SK-N-MC (cell line): Measurements from ENCODE around the gene ACAT2.
"Not testable (repeated sequence)": the region's sequence is repeated elsewhere in the genome, so short reads cannot be mapped to it uniquely, and the experiment has no call there.

ENCODE experiments used
- DNase-seq: peaks from one replicate; pipeline ENCODE4 v3.0.0-alpha.2; 2011; ENCODE audit warnings: low read depth, low spot score
- H3K27ac ChIP-seq: fragments of 200-600 bp; sonication (generic); 2 replicates; pipeline ENCODE4 v1.5.1; 2016; ENCODE audit warnings: mixed run types
- H3K36me3 ChIP-seq: fragments of 200-600 bp; sonication (generic); 2 replicates; pipeline ENCODE4 v1.6.1; 2017; ENCODE audit warnings: antibody characterized with exemption, low read length, mixed read lengths; ENCODE audit not compliant: insufficient read depth
- H3K4me3 ChIP-seq: fragments of 200-600 bp; sonication (generic); 2 replicates; pipeline ENCODE4 v1.5.1; 2016
- H3K9ac ChIP-seq: fragments of 200-600 bp; sonication (generic); 2 replicates; pipeline ENCODE4 v1.8.0; 2017; ENCODE audit warnings: mixed run types, mixed read lengths; ENCODE audit not compliant: insufficient read length
- H3K9me3 ChIP-seq: fragments of 200-600 bp; sonication (generic); 2 replicates; pipeline ENCODE4 v1.6.1; 2017; ENCODE audit warnings: low read depth, mild to moderate bottlenecking, antibody characterized with exemption, low read length, moderate library complexity, mixed read lengths
- EZH2 ChIP-seq: fragments of 200-600 bp; sonication (generic); IDR thresholded peaks from one replicate; pipeline ENCODE4 v1.6.1; 2017; ENCODE audit warnings: antibody characterized with exemption
- FOXP2 ChIP-seq: optimal IDR thresholded peaks from 2 replicates; pipeline ENCODE3; 2011; ENCODE audit warnings: mild to moderate bottlenecking, moderate library complexity; ENCODE audit not compliant: insufficient read depth; ENCODE audit errors: extremely low read length, control extremely low read depth
- POLR2AphosphoS5 ChIP-seq: IDR thresholded peaks from 2 replicates; pipeline ENCODE4 v1.6.1; 2012; ENCODE audit warnings: mild to moderate bottlenecking, low read depth, low read length, borderline replicate concordance

Gene ACAT2

GRCh38 chr6:159790956-159791598 lies 29.2 kb downstream of the ACAT2 start:
- H3K9me3 ChIP-seq: no peaks in the 10 kb centered on the region
- peaks cover 56% of the 10 kb centered on the region for H3K36me3 ChIP-seq
- H3K27ac ChIP-seq: no peak overlapping the region
- peak overlapping the region; percentile 89 for H3K4me3 ChIP-seq
- H3K9ac ChIP-seq: peak overlapping the region; percentile 92
- DNase-seq: no peak
- TF ChIP-seq EZH2 (no peak), POLR2AphosphoS5 (no peak), FOXP2 (no peak)

GRCh38 chr6:159794976-159795375 lies 33.1 kb downstream of the ACAT2 start:
- not testable (repeated sequence) for H3K9ac ChIP-seq, H3K9me3 ChIP-seq, H3K4me3 ChIP-seq, DNase-seq, H3K27ac ChIP-seq
- peaks cover 59% of the 10 kb centered on the region for H3K36me3 ChIP-seq

GRCh38 chr6:159797554-159797953 lies 35.7 kb downstream of the ACAT2 start:
- TF ChIP-seq POLR2AphosphoS5: no peak
- TF ChIP-seq FOXP2: no peak
- no peak for TF ChIP-seq EZH2
- Histone ChIP-seq H3K27ac (no peak overlapping the region), H3K9ac (no peak overlapping the region), H3K4me3 (no peak overlapping the region), H3K9me3 (no peaks in the 10 kb centered on the region), H3K36me3 (peaks cover 52% of the 10 kb centered on the region)
- DNase-seq: no peak

DNA sequence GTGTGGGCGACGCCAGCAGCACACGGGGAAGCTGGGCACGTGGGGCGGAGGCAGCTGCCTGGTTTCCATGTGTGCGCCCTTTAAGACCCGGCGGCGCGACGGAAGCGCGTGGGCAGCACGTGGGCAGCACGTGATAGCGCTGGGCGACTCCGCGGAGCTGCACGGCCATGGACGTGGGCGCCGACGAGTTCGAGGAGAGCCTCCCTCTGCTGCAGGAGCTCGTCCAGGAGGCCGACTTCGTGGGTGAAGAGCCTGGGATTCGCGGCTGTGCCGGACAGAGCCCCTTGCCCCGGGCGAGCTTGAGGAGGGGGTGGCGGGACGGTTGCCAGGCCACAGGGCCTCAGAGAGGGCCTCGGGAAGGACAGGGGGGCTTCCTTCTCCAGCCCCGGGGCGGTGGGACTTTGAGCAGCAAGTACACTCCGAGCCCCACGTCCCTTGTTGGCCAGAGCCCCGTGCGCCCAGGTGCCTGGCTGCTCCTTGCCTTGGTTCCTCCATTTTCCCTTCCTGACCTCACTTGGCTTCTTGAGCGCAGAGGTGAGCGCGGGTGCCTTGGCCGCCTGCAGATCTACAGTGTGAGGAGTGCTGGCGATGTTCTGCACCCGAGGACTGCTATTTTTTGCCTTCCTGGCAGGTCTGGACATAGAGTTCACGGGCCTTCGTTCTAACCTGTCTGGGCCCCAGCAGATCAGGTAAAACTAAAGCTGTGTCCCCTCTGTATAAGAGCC lies 38.5 kb downstream of the ACAT2 start, which contains the start of gene PNLDC1:
TSS of gene PNLDC1 (plus strand) at position 136 of the 725 bp plus-strand sequence. CDS start at position 168, 32 bp downstream.
- H3K27ac ChIP-seq: no peak within 1 kb of the TSS
- H3K9ac ChIP-seq: no peak within 1 kb of the TSS
- DNase-seq: no peak
- H3K4me3 ChIP-seq: no peak within 1 kb of the TSS
- H3K36me3 ChIP-seq: peaks cover 33% of the 10 kb centered on the region
- H3K9me3 ChIP-seq: no peaks in the 10 kb centered on the region
- TF ChIP-seq POLR2AphosphoS5 (no peak), FOXP2 (no peak), EZH2 (no peak)

DNA sequence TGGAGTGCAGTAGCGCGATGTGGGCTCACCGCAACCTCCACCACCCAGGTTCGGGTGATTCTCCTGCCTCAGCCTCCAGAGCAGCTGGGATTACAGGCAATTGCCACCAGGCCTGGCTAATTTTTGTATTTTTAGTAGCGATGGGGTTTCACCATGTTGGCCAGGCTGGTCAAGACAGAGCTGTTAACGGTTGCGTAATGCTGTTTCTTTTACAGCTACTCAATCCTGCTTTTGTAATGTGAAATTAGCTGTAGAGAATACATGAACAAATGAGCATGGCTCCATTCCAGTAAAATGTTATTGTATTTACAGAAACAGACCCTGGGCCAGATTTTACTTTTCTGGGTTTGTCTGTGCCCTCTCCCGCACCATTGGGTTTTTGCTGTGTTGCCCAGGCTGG lies 40.1 kb downstream of the ACAT2 start:
- Histone ChIP-seq H3K9me3 (no peaks in the 10 kb centered on the region), H3K27ac (no peak overlapping the region), H3K4me3 (no peak overlapping the region), H3K9ac (no peak overlapping the region), H3K36me3 (peaks cover 18% of the 10 kb centered on the region)
- DNase-seq: no peak
- TF ChIP-seq EZH2 (no peak), POLR2AphosphoS5 (no peak), FOXP2 (no peak)

DNA sequence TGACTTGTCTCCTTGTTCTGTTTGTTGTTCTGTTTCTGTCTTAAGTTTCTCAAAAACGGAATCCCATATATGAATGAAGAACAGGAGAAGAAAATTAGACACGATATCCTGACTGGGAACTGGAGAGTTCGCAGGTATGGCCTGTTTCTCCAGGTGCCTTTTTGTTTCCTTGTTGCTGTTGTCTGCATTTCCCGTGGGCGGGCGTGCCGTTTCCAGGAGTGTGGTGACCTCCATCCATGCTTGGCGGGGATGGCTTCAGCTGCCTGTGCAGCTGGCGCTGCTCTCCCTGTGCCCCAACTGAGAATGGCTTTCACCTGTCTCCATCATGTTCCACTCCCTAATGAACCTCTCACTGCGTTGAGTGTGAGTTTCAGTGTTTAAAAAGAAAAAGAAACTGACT lies 42.7 kb downstream of the ACAT2 start:
- Histone ChIP-seq H3K9ac (no peak overlapping the region), H3K36me3 (no peaks in the 10 kb centered on the region), H3K27ac (no peak overlapping the region), H3K9me3 (no peaks in the 10 kb centered on the region), H3K4me3 (no peak overlapping the region)
- DNase-seq: no peak
- no peak for TF ChIP-seq EZH2
- no peak for TF ChIP-seq POLR2AphosphoS5
- TF ChIP-seq FOXP2: no peak

DNA sequence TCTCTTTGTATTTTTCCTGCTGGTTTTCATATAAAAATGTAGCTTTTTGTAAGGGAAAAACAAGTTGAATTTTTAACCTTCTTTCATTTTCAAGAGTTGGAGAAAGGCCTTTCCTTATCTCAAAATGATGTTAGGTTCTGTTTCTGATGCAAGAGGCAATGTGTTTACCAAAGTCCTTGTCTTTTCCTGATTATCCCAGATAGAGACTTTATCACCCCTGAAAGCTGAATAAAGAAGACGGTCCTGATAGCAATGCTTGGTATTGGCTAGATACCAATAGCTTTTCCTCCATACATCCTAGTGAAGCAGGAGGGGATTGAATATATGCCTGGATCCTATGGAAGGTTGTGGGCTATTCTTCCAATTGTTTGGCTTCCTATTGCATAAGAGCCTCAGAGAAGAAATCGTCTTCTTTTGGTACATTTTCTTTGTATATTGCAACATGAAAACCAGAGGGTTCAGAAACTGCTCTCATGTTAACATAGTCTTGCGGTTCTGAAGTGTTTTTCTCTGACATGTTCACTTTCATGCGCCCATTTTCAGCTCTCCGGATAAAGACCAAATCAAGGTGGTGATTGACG lies 43.7 kb downstream of the ACAT2 start:
- H3K9me3 ChIP-seq: no peaks in the 10 kb centered on the region
- H3K36me3 ChIP-seq: no peaks in the 10 kb centered on the region
- TF ChIP-seq FOXP2 (no peak), POLR2AphosphoS5 (no peak), EZH2 (no peak)
- no peak for DNase-seq
- H3K27ac ChIP-seq: no peak overlapping the region
- H3K4me3 ChIP-seq: no peak overlapping the region
- no peak overlapping the region for H3K9ac ChIP-seq

DNA sequence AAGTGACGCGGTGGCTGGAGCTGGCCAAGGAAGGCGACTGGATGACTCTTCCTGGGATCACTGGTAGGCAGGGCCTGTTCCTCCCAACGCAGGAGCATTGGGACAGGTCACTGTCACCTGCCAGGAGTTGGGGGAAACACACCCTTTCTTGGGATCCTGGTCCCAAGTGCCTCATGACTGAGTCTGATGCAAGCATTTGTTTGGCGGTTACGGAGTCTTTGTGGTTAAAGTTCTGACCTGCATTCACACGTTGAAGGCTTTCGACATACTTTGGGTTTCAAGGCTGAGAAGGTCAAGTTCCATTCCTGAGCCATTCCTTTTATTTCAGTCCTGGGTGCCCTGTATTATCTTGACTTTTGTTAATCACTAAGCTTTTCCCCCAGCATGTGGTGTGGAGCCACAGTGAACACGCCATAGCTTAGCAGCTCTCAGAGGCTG lies 44.2 kb downstream of the ACAT2 start:
- TF ChIP-seq POLR2AphosphoS5: no peak
- no peak for TF ChIP-seq FOXP2
- no peak for TF ChIP-seq EZH2
- H3K4me3 ChIP-seq: no peak overlapping the region
- no peaks in the 10 kb centered on the region for H3K36me3 ChIP-seq
- DNase-seq: no peak
- H3K9ac ChIP-seq: no peak overlapping the region
- no peak overlapping the region for H3K27ac ChIP-seq
- no peaks in the 10 kb centered on the region for H3K9me3 ChIP-seq

DNA sequence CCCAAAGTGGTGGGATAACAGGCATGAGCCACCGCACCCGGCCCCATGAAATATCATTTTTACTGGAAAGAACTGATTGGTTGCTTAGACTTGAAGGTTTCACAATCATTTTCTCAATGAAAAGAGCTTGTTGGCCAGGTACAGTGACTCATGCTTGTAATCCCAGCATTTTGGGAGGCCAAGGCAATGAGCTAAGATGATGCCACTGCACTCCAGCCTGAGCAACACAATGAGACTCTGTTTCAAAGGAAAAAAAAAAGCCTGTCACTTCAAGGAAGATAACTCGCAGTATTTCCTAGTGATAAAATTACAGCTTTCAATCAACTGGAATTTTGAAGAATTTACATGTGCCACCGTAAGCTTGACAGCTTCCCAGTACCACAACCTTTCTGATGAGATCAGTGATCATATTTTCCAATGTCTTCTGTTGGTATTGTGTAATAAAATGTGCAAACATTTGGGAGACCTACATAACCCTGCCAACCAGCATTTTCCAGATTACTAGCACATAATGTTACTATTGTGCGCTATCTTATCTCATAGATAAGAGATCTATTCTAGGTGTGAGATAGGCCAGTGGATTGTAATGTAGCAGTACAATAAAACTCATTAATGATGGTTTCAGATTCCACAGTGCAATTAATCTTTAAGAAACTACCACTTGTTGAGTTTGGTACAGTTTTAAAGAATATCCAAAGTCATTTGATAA lies 45.5 kb downstream of the ACAT2 start:
- Histone ChIP-seq H3K9me3 (no peaks in the 10 kb centered on the region), H3K4me3 (no peak overlapping the region), H3K27ac (no peak overlapping the region), H3K36me3 (no peaks in the 10 kb centered on the region), H3K9ac (no peak overlapping the region)
- DNase-seq: no peak
- TF ChIP-seq EZH2 (no peak), POLR2AphosphoS5 (no peak), FOXP2 (no peak)
